DMS53 treated with DMSO at 0.1 percent for 48 hours (cell line): Measurements from ENCODE around the gene PSMF1.
A peak's percentile ranks its signal among the peaks of the same experiment; 100 is the strongest.
"Not testable (repeated sequence)": the region's sequence is repeated elsewhere in the genome, so short reads cannot be mapped to it uniquely, and the experiment has no call there.

Experiments used
- DNase-seq: peaks from one replicate; lab custom pipeline; 2025; ENCODE audit not compliant: unreplicated experiment; lab: John Stamatoyannopoulos, UW

The PSMF1 gene

DNA sequence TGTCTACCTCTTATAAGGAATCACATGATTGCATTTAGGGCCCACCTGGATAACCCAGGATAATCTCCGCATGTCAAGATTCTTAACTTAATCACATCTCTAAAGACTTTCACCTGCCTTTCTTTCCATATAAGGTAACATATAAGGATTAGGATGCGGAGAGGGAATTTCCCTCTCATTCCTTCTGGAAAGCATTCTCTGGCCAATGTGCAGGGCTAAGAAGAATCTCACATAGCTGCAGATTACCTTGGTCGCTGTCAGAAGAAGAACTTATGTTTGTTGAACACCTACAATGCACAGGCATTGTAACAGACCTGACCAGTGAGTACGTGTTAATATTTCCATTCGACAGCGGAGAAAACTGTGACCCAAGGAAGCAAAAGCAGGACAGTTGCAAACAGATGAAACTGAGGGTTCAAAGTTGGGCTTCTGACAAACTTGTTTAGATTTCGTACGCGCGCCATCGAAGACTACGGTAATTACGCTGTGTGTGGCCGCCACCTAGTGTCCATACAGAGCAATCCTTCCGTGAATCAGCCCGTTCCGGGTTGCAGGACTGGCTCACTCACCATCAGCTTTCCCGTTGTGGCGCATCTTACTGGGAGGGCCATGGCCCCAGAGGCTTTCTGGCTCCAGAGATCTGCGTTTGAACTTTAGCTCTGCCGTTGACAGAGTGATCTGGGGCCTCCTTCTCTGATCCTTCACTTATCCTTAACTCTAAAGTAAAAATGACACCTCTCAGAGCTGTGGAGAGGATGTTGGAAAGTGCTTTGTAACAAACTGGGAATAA is 94.4 kb downstream of the PSMF1 start:
- DNase-seq: peak; percentile 76

GRCh38 chr20:1214838-1215261 is 96.4 kb downstream of the PSMF1 start:
- DNase-seq: no peak

DNA sequence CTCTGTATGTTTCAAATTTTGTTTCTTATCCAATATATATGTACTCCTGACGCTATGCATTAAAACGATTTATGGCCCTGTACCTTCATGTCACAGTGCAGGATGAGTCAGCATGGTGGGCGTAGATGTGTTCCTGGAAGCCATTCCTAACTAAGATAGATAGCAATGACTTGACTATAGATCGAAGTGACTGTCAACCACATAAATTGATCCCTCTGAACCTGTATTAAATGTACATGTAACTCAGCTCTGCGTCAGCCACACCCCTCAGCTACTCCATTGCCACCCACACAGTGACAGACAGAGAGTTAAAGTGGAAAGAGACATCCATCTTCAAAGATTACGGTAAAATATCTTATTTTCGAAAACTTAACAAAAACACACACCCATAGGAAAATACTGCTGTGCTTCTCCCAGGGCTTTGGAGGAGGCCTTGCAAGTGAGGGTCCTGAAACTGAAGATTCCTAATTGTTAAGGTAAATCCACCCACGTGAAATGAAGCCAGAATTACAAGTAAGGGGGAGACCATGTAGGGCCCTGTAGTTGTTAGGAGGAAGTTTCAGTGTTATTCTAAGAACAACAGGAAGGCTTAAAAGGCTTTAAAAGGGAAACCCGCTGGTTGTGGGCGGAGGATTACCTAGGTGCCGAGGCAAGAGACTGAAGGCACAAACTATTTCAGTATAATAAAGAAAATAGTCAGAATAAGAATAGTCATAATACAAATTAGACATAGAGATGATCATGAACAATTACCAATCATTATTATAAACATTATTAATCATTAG is 97.2 kb downstream of the PSMF1 start:
- no peak for DNase-seq

DNA sequence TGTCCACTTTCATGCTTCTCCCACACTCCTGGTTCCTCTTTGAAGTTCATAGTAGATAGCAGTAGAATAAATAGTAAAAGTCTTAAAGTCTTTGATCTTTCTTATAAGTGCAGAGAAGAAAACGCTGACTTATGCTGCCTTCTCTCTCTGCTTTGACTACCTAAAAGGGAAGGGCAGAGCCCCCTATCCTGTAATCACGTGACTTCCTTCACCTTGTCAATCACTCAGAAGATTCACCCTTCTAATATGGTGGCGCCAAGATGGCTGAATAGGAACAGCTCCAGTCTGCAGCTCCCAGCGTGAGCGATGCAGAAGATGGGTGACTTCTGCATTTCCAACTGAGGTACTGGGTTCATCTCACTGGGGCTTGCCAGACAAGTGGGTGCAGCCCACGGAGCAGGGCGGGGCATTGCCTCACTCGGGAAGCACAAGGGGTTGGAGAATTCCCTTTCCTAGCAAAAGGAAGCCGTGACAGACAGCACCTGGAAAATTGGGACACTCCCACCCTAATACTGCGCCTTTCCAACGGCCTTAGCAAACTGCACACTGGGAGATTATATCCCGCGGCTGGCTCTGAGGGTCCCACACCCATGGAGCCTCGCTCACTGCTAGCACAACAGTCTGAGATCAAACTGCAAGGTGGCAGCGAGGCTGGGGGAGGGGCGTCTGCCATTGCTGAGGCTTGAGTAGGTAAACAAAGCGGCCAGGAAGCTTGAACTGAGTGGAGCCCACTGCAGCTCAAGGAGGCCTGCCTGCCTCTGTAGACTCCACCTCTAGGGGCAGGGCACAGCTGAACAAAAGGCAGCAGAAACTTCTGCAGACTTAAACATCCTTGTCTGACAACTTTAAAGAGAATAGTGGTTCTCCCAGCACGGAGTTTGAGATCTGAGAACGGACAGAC is 98.4 kb downstream of the PSMF1 start:
- DNase-seq: not testable (repeated sequence)
